ENCODE data around the gene FAF2.
"Not testable (repeated sequence)": the region's sequence is repeated elsewhere in the genome, so short reads cannot be mapped to it uniquely, and the experiment has no call there.

Gene FAF2

DNA sequence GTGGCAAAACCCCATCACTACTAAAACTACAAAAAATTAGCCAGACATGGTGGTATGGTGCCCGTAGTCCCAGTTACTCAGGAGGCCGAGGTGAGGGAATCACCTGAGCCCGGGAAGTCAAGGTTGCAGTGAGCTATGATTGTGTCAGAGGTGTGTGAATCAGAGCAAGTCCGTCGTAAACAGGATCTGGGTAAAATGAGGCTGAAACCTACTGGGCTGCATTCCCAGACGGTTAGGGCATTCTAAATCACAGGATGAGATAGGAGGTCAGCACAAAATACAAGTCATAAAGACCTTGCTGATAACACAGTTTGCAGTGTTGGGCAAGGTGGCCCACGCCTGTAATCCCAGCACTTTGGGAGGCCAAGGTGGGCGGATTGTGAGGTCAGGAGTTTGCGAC is 29.9 kb upstream of the FAF2 start:
- no peak for DNase-seq (ENCODE audit: low read depth in 2 of 2)

DNA sequence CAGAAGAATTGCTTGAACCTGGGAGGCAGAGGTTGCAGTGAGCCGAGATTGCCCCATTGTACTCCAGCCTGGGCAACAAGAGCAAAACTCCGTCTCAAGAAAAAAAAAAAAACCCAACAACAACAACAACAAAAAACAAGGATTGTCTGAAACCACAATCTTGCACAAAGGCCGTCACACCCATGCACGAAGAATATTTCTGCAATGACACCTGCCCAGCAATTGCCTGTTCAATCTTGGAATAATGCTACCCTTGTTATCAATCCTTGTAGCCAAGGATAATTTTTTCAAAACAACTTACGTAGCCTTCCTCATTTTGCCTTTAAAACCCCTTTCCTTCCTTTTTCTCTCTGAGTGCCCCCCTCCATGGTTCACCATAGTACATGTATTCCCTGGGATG is 28.1 kb upstream of the FAF2 start:
- no peak for DNase-seq (ENCODE audit: low read depth in 2 of 2)

DNA sequence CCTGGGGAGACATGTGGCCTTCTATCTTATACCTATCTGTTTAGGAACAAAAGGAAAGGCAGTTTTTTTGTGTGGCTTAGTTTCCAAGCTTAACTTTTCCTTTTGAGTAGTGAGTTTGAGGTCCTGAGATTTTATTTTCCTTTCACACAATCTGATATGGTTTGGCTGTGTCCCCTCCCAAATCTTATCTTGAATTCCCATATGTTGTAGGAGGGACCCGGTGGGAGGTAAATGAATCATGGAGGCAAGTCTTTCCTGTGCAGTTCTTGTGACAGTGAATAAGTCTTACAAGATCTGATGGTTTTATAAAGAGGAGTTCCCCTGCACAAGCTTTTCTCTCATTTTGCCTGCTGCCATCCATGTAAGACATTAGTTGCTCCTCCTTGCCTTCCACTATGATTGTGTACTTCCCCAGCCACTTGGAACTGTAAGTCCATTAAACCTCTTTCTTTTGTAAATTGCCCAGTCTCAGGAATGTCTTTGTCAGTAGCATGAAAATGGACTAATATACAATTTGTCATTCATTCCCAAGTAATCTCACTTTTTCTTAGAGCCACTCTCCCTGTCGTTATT is 27.1 kb upstream of the FAF2 start:
- DNase-seq (ENCODE audit: low read depth in 2 of 2): no peak

DNA sequence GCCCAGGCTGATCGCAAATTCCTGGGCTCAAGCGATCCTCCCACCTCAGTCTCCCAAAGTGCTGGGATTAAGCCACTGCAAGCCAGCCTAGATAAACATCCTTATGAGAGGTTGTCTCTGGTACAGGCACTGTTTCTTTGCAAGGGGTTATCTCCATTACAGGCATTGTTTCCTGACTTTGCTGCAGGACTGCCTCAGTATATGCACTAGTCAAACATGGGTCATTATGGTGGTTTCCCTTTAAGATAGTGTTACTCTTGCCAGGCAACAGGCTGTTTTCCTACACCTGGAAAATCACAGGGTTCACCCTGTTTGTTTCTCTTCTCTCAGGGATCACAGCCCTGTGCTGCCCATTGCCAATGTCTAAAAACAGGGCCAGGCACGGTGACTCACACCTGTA is 24.0 kb upstream of the FAF2 start:
- DNase-seq (ENCODE audit: low read depth in 2 of 2): no peak

DNA sequence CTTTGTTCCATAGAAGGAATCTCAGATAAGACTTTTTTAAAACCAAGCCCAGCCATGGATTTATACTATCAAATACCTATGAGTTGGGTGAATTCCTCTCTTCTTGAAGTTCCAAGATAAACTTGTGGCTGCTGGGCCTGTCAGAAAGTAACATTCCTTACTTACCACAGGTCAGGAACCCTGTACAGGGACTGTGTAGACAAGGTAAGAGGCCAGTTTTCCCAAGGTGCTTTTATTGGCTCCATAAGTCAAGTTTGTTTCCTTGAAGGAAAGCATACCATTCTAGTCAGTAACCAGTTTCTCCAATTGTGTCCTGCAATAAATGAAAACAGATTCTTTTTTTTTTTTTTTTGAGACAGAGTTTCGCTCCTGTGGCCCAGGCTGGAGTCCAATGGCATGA is 23.0 kb upstream of the FAF2 start:
- no peak for DNase-seq (ENCODE audit: low read depth in 2 of 2)

DNA sequence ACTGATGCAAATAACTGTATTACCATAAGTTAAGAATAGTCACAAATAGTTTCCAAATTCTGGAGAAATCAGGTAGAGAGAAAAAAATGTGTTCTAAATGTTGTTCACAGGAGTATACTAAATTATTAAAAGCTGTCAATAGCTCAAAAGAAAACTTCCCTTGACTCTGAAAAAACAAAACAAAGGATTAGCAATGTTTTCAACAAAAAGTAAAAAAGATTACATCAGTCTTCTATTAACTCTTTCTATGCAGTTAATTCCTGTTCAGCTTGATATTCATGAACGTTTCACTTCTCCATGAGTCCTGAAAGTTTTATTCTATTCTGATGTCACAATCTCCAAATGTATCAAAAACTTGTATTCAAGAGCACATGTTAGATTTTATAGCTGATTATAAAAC is 22.4 kb upstream of the FAF2 start:
- DNase-seq (ENCODE audit: low read depth in 2 of 2): no peak

DNA sequence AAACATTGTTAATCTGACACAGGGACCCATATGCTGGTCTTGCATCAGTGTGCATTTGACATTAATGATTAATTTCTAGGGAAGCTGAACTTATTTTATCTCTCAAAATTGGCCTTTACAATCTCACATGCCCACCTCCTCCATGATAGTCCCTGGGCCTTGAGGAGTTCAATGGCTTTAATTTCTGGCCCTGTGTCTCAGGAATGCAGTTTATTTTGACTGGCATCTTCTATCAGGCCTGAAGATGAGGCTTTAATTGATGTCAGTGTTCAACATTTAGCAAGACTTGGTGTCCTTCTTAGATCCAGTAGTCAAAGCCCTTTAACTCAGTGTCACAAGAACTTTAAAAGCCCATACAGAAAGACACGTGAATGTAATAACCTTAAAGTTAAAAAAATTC is 21.3 kb upstream of the FAF2 start:
- DNase-seq (ENCODE audit: low read depth in 2 of 2): no peak

DNA sequence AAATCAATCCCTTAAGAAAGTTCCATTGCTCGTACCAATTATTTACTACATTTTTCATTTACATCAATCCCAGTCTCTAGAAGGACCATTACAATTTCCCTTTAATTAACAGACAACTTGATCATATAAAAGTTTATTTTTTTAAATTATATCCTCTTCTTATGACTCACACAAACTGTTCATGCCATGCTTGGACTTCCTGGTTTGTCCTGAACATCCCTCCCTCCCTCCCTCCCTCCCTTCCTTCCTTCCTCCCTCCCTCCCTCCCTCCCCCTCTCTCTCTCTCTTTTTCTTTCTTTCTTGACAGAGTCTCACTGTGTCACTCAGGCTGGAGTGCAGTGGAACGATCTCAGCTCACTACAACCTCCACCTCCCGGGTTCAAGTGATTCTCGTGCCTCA is 20.2 kb upstream of the FAF2 start:
- DNase-seq (ENCODE audit: low read depth in 2 of 2): no peak

DNA sequence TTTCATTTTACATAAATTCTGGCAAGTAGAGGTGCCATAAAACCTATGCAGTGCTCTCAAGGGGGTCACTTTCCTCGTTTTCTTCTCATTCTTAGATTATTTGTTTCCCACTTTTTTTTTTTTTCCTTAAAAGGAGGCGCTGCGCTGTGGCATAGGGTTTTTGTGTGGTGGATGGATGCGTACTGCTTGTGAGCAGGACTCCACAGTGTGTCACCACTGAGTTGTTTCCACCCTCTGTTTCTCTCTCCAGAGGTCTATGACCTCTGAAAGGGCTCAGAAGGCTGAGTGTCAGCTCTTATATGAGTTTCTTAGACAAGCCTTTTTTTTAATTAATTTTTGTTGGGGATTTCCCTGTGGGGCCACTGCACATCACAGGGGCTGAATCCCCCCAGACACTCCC is 18.2 kb upstream of the FAF2 start:
- no peak for DNase-seq (ENCODE audit: low read depth in 2 of 2)

DNA sequence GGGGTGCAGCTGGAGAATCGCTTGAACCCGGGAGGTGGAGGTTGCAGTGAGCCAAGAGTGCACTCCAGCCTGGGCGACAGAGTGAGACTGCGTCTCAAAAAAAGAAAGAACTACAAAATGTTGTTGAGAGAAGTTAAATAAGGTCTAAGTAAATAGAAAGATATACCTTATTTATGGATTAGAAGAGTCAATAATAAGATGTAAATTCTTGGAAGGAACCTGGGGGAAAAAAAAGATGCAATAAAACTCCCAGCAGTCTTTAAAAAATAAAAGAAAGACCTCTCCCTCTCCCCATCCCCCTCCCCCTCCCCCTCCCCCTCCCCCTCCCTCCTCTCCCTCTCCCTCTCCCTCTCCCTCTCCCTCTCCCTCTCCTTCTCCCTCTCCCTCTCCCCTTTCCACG is 15.5 kb upstream of the FAF2 start:
- DNase-seq (ENCODE audit: low read depth in 2 of 2): no peak

DNA sequence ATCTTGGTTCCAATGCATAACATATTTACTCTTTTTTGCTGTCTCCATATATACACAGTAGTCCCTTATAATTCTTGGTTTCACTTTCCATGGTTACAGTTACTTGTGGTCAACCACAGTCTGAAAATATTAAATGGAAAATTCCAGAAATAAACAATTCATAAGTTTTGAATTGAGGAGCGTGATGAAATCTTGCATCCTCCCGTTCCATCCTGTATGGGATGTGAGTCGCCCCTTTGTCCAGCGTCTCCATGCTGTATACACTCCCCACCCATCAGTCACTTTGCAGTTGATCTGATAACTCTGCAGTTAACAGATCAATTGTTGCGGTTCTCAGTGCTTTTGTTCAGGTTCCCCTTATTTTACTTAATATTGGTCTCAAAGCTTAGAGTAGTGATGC is 11.5 kb upstream of the FAF2 start:
- no peak for DNase-seq (ENCODE audit: low read depth in 2 of 2)

DNA sequence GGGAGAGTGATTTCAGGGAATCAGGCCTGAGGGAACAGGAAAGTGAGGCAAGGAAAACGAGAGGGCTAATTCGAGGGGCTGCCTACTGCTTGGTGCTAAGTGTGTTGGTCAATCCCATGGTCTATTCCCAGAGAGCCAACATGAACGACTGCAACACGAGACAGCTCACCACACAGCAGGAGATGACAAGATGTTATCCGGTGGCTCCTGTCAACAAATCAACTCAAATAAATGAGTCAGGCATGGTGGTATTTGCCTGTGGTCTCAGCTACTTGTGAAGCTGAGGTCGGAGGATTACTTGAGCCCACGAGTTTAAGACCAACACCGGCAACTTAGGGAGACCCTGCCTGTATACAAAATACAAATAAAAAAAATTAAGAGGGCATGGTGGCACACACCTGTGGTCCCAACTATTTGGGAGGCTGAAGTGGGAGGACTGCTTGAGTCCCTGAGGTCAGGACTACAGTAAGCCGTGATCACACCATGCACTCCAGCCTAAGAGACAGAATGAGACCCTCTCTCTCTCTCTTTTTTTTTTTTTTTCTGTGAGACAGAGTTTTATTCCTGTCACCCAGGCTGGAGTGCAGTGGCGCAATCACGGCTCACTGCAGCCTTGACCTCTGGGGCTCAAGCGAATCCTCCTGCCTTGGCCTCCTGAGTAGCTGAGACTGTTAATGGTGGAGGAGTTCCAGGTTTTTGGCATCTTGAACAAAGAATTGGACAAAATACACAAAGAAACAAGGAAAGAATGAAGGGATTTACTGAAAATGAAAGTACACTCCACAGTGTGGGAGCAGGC is 9.0 kb upstream of the FAF2 start:
- DNase-seq (ENCODE audit: low read depth in 2 of 2): no peak

DNA sequence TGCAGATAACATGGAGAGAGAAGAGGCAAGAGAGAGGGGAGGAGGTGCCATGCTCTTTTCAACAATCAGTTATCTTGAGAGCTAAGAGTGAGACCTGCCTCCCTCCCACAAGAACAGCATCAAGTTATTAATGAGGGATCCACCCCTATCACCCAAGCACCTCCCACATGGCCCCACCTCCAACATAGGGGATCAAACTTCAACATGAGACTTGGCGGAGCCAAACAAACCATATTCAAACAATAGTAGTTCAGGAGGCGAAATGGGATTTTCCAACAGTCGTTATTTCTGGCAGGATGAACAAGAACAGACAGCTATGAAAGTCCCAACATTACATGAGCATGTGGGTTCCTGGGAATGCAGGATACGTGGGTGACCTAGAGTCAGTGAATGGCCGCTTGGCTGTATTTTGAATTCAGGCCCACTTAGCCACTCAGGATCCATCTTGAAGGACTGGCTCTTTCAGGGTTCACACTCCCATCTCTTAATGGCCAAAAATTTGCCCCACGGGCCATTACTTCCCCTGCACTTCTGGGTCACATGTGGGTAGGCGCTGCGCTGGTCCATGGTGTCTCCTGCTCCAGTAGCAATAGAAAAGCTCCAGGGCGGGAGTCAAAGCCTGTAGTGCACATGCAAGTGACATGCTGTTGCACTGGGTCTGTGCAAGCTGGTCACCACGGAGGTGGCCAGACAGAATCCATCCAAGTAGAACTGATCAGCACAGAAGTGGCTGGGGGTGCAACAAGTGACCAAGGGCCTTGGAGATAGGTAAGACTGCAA is 7.1 kb upstream of the FAF2 start:
- no peak for DNase-seq (ENCODE audit: low read depth in 2 of 2)

DNA sequence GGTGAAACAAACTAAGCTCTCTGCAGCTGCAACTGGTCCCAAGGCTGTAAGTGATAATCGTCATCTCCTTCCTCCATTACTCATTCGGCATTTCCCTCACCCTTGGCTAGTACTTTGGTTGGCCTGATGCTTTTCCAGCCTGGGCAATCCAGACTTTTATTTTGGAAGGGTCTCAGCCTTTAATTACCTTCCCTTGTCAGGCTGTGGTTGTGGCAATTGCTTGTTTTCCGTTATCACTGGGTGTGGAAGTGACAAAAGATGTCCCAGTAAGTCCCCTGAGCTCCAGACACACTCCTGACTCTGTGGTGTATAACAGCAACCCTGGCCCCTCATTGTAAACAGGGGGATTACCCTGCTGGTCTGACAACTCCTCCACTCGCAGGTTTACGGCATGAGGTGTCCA is 6.3 kb upstream of the FAF2 start:
- DNase-seq (ENCODE audit: low read depth in 2 of 2): no peak

DNA sequence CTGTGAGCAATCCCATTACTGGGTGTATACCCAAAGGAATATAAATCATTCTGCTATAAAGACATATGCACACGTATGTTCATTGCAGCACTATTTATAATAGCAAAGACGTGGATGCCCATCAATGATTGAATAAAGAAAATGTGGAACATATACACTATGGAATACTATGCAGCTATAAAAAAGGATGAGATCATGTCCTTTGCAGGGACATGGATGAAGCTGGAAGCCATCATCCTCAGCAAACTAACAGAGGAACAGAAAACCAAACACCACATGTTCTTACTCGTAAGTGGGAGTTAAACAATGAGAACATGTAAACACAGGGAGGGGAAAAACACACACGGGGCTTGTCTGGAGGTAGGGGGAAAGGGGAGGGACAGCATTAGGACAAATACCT is 5.3 kb upstream of the FAF2 start:
- not testable (repeated sequence) for DNase-seq (ENCODE audit: low read depth in 2 of 2)

DNA sequence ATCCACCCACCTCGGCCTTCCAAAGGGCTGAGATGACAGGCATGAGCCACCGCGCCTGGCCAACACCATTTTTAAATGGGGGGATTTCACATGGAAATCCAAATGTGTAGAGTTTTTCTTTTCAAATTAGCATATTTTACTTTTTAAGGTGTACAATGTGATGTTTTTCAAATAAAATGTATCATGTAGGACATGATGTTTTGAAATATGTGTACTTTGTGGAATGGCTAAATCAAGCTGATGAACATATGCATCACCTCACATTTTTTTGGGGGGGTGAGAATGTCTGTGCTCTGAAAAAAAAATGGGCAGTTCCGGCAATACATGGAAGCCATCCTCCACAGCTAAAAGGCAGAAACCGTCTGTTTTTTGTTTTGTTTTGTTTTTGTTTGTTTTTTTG is 3.4 kb upstream of the FAF2 start:
- no peak for DNase-seq (ENCODE audit: low read depth in 2 of 2)

DNA sequence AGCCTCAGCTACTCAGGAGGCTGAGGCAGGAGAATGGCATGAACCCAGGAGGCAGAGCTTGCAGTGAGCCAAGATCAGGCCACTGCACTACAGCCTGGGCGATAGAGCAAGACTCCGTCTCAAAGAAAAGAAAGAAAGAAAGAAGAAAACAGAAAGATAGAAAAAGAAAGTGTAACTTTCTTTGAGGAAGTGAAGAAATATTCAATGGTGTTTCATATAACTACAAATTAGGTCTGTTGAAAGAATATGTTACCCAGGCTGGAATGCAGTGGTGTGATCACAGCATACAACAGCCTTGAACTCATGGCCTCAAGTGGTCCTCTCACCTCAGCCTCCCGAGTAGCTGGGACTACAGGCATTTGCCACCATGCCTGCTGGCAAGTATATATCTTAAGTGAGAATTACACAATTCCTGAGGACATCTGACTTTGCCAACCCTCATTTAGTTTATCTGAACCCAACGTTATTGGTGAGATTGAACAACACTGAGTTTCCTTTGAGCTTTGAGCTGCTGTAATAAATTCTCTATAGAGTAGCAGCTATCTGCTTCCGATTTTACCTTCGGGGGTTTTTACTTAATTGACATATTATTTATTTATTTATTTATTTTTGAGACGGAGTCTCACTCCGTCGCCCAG is 2.0 kb upstream of the FAF2 start:
- no peak for DNase-seq (ENCODE audit: low read depth in 2 of 2)

DNA sequence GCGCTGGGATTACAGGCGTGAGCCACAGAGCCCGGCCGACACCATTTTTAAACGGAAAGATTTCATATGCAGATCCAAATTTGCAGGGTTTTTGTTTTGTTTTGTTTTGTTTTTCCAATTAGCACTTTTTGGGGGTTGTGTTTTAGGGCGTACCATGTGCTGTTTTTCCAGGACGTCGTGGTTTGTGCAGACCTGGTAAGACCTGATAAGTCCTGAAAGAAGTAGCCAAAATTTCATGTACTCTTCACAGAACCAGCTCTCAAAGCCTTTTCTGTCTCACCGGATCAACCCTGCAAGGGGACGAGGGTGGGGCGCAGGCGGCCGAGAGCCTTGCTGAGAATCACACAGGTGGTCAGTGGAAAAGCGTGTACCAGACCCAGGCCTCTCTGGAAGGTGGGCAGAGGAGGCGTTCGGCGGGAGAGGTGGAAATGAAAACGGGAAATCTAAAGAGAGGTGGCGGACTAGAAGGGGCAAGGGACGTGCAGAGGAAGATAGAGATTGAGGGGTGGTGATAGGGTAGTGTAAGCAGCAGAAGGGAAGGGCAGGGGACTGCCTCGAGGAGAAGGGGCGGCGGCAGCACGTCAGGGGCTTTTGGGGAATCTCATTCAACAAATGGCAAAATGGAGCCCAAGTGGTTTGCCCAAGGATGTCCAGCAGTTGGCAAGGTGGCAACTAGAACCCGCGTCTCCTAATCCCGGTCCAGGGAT is 1.1 kb upstream of the FAF2 start:
- DNase-seq (ENCODE audit: low read depth in 2 of 2): no peak

DNA sequence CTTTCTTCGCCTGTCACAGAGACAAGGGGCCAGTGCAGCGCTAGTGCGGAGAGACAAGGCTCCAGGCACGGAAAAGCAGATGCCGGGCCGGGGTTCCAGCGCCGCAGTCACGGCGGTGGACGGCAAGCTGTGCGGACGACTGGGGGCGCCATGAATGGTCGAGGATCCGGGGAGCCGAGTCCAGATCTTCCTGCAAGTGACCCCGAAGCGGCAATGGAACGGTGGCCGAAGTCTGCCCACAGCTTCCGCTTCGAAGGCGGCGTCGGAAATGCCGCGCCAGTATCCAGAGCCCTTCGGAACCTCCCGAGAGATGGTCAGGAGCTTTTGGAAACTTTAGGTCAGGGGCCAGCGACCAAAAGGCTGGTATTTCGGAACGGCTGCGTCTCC is 601 bp upstream of the FAF2 start:
- DNase-seq (ENCODE audit: low read depth in 2 of 2): no peak

DNA sequence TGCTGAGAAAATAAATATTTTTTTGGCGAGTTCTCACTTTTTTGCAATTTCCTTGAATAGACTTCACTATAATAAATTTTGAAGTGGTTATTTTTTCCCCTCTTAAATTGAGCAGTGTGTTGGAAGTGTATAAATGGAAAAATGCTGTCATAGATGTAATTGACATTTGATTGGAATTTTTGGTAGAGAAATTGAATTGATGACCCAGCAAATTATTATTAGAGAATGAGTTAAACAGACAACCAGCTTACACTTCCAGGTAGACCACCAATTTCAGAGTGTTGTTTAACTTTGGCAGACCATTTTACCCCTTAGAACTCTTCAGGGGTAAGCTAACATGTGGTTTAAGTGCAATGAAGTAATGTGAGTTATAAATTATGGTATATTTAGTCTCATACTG is 1.9 kb downstream of the FAF2 start:
- no peak for DNase-seq (ENCODE audit: low read depth in 2 of 2)

DNA sequence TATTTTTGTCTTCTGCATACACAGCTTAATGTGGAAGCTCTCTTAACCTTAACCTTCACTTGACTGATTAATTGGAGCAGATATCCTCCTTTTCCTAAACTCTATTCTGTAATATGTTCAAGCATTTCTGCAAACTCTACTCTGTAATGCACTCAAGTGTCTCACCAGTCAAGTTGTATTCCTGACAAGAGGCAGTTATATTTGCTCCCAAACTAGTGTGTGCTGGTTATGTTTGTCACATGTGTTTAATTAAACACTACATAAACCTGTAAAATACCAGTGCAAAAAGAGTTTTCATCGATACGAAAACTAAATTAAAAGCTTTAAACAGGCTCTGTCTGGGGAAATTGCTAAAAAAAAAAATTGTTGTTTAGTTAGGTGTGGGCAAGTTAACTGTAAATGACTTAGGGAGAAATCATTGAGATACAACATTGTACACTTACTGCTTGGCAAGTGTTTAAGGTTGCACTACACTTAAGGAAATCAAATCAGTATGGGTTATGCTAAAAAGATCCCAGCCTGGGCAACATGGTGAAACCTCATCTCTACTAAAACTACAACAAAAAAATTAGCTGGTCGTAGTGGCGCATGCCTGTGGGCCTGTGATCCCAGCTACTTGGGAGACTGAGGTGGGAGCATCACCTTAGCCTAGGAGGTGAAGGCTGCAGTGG is 6.7 kb downstream of the FAF2 start:
- no peak for DNase-seq (ENCODE audit: low read depth in 2 of 2)

Measured in stimulated activated CD8-positive, alpha-beta memory T cell treated with anti-CD3 and anti-CD28 coated beads, Interleukin-15, amount 100 ng/mL, for 48 hours (primary cell).